Testis (tissue), 3 donors: Measurements from ENCODE around the gene ABTB2. TPM values are rescaled to one million over a fixed set of nuclear protein-coding genes. Genes with fewer than 3 reads are reported as not detected.
A peak's percentile ranks its signal among the peaks of the same experiment; 100 is the strongest.

Source experiments
- DNase-seq: peaks from one replicate; pipeline ENCODE4 v3.0.0-alpha.2; 2019
- H3K27ac ChIP-seq, 2 donors: fragments of 200-600 bp; sonication (generic); one replicate each; pipeline ENCODE4 v1.5.1; 2019
- H3K27me3 ChIP-seq: fragments of 200-600 bp; sonication (generic); one replicate; pipeline ENCODE4 v1.5.1; 2019
- H3K36me3 ChIP-seq: fragments of 200-600 bp; sonication (generic); one replicate; pipeline ENCODE4 v1.5.1; 2017; ENCODE audit warnings: low read depth; ENCODE audit errors: missing control alignments
- H3K4me1 ChIP-seq: fragments of 200-600 bp; sonication (generic); one replicate; pipeline ENCODE4 v1.5.1; 2019
- H3K4me3 ChIP-seq, 2 donors: fragments of 200-600 bp; sonication (generic); one replicate each; pipeline ENCODE4 v1.5.1; 2017 to 2019
- H3K9me3 ChIP-seq: fragments of 200-600 bp; sonication (generic); one replicate; pipeline ENCODE4 v1.5.1; 2017
- POLR2A ChIP-seq: fragments of 450-650 bp; IDR thresholded peaks from one replicate; pipeline ENCODE4 v1.6.1; 2017; ENCODE audit warnings: antibody characterized with exemption, mild to moderate bottlenecking, moderate library complexity
- WGBS, 2 donors: methylation state at CpG; one replicate each; pipeline ENCODE4 v1.1.5; 2018; 5-methylcytosine and 5-hydroxymethylcytosine counted together
- intact Hi-C: fragments of 100-400 bp; cut with DNase I; formaldehyde crosslinking; loops from one replicate; pipeline ENCODE4 v1.15.1; 2023; ENCODE audit warnings: low total_unique reads
- polyA plus RNA-seq: library from polyadenylated mRNA; stranded (reverse); fragments of 350-450 nt; fragmentation: Illumina TruSeq; extraction: RNeasy Lipid Tissue Mini Kit (QIAGEN cat#74804); gene quantifications from one replicate; pipeline ENCODE4 v1.2.3, GENCODE V29; 2014; ENCODE audit warnings: low read depth, low replicate concordance; ENCODE audit not compliant: insufficient read depth
- total RNA-seq, 2 donors: library from RNA; depleted of rRNA; stranded (reverse); fragments of >200 nt; gene quantifications; one replicate each; pipeline ENCODE4 v1.2.3, GENCODE V29; 2016
- TF ChIP-seq, protein P1 (sequence below), 3 experiments: fragments of 450-650 bp in 2 of 3; fragments of 200-600 bp in 1 of 3; sonication (generic) in 1 of 3; IDR thresholded peaks; one replicate each; pipeline ENCODE4 v1.5.1; 2016 to 2019; ENCODE audit warnings: antibody characterized with exemption in 3 of 3, mild to moderate bottlenecking in 2 of 3, moderate library complexity in 1 of 3

ABTB2 gene
- total and polyA plus RNA-seq, 3 donors from 2014 or later = 5.8 to 12.1 (median 8.9) TPM

- Histone ChIP-seq H3K36me3 (no peaks in the 10 kb centered on the region), H3K9me3 (no peaks in the 10 kb centered on the region), H3K27me3 (no peaks in the 10 kb centered on the region), H3K4me1 (peaks cover 17% of the 10 kb centered on the region), H3K4me3 (no peak overlapping the region), H3K27ac (no peak overlapping the region)
- 81 to 83% methylated on average over 4 of the region's 4 CpGs for WGBS, 2 donors
- no peak for TF ChIP-seq POLR2A
- TF ChIP-seq, protein P1, sequence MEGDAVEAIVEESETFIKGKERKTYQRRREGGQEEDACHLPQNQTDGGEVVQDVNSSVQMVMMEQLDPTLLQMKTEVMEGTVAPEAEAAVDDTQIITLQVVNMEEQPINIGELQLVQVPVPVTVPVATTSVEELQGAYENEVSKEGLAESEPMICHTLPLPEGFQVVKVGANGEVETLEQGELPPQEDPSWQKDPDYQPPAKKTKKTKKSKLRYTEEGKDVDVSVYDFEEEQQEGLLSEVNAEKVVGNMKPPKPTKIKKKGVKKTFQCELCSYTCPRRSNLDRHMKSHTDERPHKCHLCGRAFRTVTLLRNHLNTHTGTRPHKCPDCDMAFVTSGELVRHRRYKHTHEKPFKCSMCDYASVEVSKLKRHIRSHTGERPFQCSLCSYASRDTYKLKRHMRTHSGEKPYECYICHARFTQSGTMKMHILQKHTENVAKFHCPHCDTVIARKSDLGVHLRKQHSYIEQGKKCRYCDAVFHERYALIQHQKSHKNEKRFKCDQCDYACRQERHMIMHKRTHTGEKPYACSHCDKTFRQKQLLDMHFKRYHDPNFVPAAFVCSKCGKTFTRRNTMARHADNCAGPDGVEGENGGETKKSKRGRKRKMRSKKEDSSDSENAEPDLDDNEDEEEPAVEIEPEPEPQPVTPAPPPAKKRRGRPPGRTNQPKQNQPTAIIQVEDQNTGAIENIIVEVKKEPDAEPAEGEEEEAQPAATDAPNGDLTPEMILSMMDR (IDR thresholded peaks at IDR 0.05) = no peak
- intact Hi-C loops = no loop called here
- no peak for DNase-seq
Observed at GRCh38 chr11:34318111-34319037, 39.4 kb downstream of the ABTB2 start.

DNA sequence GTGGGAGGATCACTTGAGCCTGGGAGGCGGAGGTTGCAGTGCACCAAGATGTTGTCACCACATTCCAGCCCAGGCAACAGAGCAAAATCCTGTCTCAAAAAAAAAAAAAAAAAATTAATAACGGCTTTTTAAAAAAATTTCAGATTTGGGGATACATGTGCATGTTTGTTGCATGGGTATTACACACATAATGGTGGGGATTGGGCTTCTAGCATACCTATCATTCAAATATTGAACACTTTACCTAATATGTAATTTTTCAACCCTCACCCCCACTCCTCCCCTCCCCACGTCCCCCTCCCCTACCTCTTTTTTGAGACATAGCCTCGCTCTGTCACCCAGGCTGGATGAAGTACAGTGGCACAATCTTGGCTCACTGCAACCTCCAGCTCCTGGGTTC lies 40.1 kb downstream of the ABTB2 start:
- Histone ChIP-seq H3K27me3 (no peaks in the 10 kb centered on the region), H3K36me3 (no peaks in the 10 kb centered on the region), H3K4me1 (peaks cover 17% of the 10 kb centered on the region), H3K4me3 (no peak overlapping the region), H3K9me3 (no peaks in the 10 kb centered on the region), H3K27ac (no peak overlapping the region)
- TF ChIP-seq POLR2A = no peak
- TF ChIP-seq, protein P1 (IDR thresholded peaks at IDR 0.05) = no peak
- intact Hi-C loops = no loop called here
- no peak for DNase-seq
- 88 to 92% methylated on average over 4 of the region's 4 CpGs for WGBS, 2 donors

DNA sequence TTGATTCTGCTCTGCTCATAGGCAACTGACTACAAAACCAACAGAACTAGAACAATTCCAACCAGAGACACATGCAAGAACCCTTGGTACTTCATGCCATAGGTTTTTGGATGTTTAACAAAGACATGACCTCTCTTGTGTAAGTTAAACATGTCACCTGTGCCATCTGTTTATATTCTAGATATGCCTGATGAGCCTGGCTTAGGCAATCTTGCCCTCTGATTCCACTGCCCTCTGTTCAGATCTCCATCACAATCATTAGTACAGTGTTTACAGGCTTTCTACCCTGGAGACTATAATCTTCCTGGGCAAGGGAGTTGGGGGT lies 40.8 kb downstream of the ABTB2 start:
- Histone ChIP-seq H3K27me3 (no peaks in the 10 kb centered on the region), H3K36me3 (no peaks in the 10 kb centered on the region), H3K27ac (peak overlapping the region in 1 of 2 donors; percentile 34), H3K4me1 (peaks cover 17% of the 10 kb centered on the region), H3K9me3 (no peaks in the 10 kb centered on the region), H3K4me3 (no peak overlapping the region)
- intact Hi-C loops = no loop called here
- no peak for TF ChIP-seq POLR2A
- TF ChIP-seq, protein P1 (IDR thresholded peaks at IDR 0.05) = no peak
- DNase-seq = no peak

DNA sequence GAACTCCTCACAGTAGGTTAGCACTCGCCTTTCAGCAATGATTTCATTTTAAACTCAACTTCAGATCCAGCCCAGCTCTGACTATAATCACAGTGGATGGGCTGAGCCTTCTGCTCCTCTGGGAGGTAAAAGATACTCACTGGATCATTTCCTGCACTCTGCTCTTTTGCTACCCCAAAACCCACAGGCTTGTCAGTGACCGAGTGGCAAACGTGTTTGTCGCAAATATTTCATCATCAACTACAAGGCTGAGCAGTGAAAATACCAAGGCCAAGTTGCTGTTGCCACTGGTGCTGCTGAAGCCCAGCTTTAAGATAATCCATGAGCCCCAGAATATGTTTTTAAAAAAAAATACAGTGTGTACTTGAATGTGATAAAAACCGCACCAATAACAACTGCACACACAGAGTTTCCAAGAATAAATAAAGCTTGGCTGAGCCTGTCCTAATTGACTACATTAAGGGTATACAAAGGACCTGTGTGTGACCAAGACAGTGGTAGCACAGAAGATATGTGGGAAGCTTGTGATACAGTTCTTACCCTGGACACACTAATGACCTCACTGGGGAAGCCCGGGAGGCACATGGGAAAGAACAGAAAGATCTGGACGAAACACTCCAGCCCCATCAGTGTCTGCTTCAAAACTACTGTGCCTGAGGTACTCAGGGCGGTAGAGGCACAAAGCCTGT lies 41.3 kb downstream of the ABTB2 start:
- peak; percentile 42 for DNase-seq
- H3K4me1 ChIP-seq = peaks cover 17% of the 10 kb centered on the region
- no peaks in the 10 kb centered on the region for H3K27me3 ChIP-seq
- 45 to 48% methylated on average over 8 of the region's 8 CpGs for WGBS, 2 donors
- H3K9me3 ChIP-seq = no peaks in the 10 kb centered on the region
- peak overlapping the region in 1 of 2 donors; percentile 34 for H3K27ac ChIP-seq
- TF ChIP-seq, protein P1 (IDR thresholded peaks at IDR 0.05) = no peak
- no peak for TF ChIP-seq POLR2A
- intact Hi-C loops = no loop called here
- no peak overlapping the region for H3K4me3 ChIP-seq
- no peaks in the 10 kb centered on the region for H3K36me3 ChIP-seq
